ENCODE measurements around the gene RBM3. TPM values are rescaled to one million over a fixed set of nuclear protein-coding genes. Genes with fewer than 3 reads are reported as not detected.

RBM3 gene
- total RNA-seq, 4 donors from 2014 or later, result 122 to 250 (median 177) TPM

DNA sequence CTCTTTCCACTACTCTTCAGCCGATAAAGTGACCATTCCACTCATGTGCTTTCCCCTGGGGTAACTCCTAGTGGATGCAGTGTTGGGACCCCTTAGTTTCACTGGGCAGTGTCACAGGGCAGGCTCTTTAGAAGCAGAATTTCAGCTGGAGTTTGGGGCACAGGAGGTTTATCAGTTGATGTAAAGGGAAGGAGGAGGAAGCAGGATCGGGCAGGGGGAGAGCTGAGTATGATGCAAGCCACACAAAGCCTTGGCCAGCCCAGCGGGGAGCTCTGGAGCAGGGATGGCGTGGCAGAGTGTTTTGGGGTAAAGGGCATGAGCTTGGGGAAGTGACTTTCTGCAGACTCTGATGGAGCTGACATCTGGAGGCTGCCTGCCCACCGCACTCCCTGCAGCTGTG, 42.3 kb downstream of the RBM3 start:
- no peaks in the 10 kb centered on the region for H3K9me3 ChIP-seq
- H3K36me3 ChIP-seq, result no peaks in the 10 kb centered on the region
- no peak overlapping the region for H3K27ac ChIP-seq
- DNase-seq, result no peak
- WGBS, 2 donors, result 42 to 61% methylated on average over 3 to 4 of the region's 5 CpGs
- no peaks in the 10 kb centered on the region for H3K27me3 ChIP-seq
- intact Hi-C loops (cut with DNase I), result no loop called here
- H3K4me3 ChIP-seq (replicated peaks in 1 of 3), result no peak overlapping the region
- H3K4me1 ChIP-seq, result no peaks in the 10 kb centered on the region
- no peak for TF ChIP-seq POLR2A (IDR thresholded peaks at IDR 0.05)
- TF ChIP-seq, protein P1, sequence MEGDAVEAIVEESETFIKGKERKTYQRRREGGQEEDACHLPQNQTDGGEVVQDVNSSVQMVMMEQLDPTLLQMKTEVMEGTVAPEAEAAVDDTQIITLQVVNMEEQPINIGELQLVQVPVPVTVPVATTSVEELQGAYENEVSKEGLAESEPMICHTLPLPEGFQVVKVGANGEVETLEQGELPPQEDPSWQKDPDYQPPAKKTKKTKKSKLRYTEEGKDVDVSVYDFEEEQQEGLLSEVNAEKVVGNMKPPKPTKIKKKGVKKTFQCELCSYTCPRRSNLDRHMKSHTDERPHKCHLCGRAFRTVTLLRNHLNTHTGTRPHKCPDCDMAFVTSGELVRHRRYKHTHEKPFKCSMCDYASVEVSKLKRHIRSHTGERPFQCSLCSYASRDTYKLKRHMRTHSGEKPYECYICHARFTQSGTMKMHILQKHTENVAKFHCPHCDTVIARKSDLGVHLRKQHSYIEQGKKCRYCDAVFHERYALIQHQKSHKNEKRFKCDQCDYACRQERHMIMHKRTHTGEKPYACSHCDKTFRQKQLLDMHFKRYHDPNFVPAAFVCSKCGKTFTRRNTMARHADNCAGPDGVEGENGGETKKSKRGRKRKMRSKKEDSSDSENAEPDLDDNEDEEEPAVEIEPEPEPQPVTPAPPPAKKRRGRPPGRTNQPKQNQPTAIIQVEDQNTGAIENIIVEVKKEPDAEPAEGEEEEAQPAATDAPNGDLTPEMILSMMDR (IDR thresholded peaks at IDR 0.05), result no peak

DNA sequence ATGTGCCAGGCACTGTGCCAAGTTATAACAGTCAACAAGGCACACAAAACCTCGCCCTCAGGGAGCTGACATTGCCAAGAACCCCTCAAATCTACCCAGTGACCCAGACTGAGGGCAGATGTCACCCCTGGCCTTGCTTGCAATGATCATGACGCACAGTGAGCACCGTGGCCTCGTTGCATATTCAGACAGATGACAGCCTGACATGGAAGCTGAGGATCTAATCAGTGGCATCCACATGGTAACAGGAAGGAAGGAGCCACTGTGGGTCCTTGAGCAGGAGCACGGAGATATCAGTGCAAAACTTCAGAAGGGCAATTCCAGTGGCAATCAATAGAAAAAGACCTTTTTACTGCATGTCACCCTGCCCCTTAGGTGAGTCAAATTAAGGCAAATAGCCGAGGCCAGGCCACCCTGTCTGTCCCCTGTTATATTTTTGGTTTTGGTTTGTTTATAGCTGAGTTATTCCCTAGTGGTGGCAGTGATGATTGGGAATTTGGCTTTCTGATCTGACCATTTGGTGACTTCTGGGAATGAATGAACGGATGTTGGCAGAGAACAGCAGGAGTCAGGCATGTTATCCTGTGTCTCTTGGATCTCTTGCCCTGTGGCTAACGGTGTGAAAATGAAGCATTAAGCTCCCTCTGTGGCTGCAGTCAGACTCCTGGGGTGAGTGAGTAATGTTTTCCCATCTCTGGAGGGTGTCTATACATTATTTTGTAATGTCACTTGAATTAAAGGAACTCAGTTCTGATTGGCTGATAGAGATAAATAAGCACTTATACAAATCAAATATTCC, 43.5 kb downstream of the RBM3 start:
- H3K27me3 ChIP-seq, result no peaks in the 10 kb centered on the region
- no peak for DNase-seq
- H3K4me3 ChIP-seq (replicated peaks in 1 of 3), result no peak overlapping the region
- intact Hi-C loops (cut with DNase I), result no loop called here
- no peak overlapping the region for H3K27ac ChIP-seq
- no peak for TF ChIP-seq POLR2A (IDR thresholded peaks at IDR 0.05)
- TF ChIP-seq, protein P1 (IDR thresholded peaks at IDR 0.05), result no peak
- no peaks in the 10 kb centered on the region for H3K9me3 ChIP-seq
- no peaks in the 10 kb centered on the region for H3K36me3 ChIP-seq
- H3K4me1 ChIP-seq, result no peaks in the 10 kb centered on the region
- WGBS, 2 donors, result 37 to 51% methylated on average over 3 to 7 of the region's 8 CpGs

DNA sequence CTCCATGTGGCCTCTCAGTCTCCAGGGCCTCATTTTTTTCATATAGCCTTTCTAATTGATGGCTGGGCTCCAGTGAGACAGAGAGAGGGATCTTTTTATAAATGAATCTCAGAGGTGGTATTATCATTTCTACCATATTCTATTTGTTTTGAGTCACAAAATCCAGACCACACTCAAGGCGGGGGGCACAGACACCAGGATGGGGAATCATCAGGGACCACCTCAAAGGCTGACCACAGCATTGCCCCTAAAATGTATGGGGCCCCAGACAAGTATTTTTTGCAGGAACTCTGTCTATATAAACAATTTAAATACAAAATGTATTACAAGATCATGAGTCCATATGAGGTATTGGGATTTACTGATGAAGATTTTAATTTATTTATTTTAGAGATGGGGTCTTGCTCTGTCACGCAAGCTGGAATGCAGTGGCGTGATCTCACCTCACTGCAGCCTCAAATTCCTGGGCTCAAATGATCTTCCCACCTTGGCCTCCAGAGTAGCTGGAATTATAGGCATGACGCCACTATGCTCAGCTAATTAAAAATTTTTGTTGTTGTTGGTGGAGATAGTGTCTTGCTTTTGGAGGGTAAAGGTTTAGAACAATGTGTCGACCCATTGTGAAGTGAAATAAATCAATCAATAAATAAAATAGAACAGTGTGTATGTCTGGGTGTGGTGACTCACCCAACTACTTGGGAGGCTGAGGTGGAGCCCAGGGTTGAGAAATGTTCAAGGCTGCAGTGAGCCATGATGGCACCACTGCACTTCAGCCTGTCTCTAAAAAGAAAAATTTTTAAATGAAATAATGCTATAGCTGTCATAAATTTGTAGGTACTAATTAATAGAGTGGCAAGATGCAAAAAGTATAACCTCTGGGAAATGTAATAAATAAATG, 52.4 kb downstream of the RBM3 start:
- H3K4me3 ChIP-seq (replicated peaks in 1 of 3), result no peak overlapping the region
- WGBS, 2 donors, result 87 to 91% methylated on average over 5 of the region's 5 CpGs

More for the DNA sequence above, 52.4 kb downstream of the RBM3 start:
- H3K9me3 ChIP-seq, result no peaks in the 10 kb centered on the region
- intact Hi-C loops (cut with DNase I), result no loop called here
- TF ChIP-seq, protein P1 (IDR thresholded peaks at IDR 0.05), result no peak
- no peak for TF ChIP-seq POLR2A (IDR thresholded peaks at IDR 0.05)
- H3K27me3 ChIP-seq, result no peaks in the 10 kb centered on the region
- no peaks in the 10 kb centered on the region for H3K36me3 ChIP-seq
- no peak overlapping the region for H3K27ac ChIP-seq
- no peaks in the 10 kb centered on the region for H3K4me1 ChIP-seq
- no peak for DNase-seq

Small RNAs within 50 kb of the gene (small RNA-seq; reads per million reads assigned to genes)
- gene MRPL32P1, result not detected

Other genes starting within 250 kb of the RBM3 start
- gene SSX3, start 217.8 kb upstream of the RBM3 start, total RNA-seq, result under 1 TPM in 1 of 4 donors, not detected in 3; 0.81 TPM
- not detected for gene SSX4, start 190.9 kb upstream of the RBM3 start, total RNA-seq
- gene SSX4B, start 162.5 kb upstream of the RBM3 start, total RNA-seq, result not detected
- 10 to 100 TPM in 3 of 4 donors, 1 to 10 TPM in 1; 9.9 to 76.8 (median 40.1) TPM for gene SLC38A5, start 104.2 kb upstream of the RBM3 start, total RNA-seq
- gene FTSJ1, start 98.3 kb upstream of the RBM3 start, total RNA-seq, result 10 to 100 TPM; 45.9 to 64.9 (median 62.5) TPM
- 10 to 100 TPM; 14.5 to 36.4 (median 21.4) TPM for gene PORCN, start 65.5 kb upstream of the RBM3 start, total RNA-seq
- 10 to 100 TPM; 11.0 to 43.5 (median 35.5) TPM for gene EBP, start 52.7 kb upstream of the RBM3 start, total RNA-seq
- 10 to 100 TPM in 3 of 4 donors, 1 to 10 TPM in 1; 9.4 to 16.5 (median 12.2) TPM for gene TBC1D25, start 34.8 kb upstream of the RBM3 start, total RNA-seq
- 100 to 1,000 TPM; 134 to 181 (median 171) TPM for gene WDR13, start 23.0 kb downstream of the RBM3 start, total RNA-seq
- gene WAS, start 109.3 kb downstream of the RBM3 start, total RNA-seq, result 1 to 10 TPM; 1.4 to 4.8 (median 3.3) TPM
- 1 to 10 TPM; 2.7 to 8.6 (median 7.1) TPM for gene SUV39H1, start 122.2 kb downstream of the RBM3 start, total RNA-seq
- gene GLOD5, start 187.3 kb downstream of the RBM3 start, total RNA-seq, result 1 to 10 TPM in 2 of 4 donors, not detected in 2; 1.2 to 3.3 TPM
- gene GATA1, start 212.1 kb downstream of the RBM3 start, total RNA-seq, result not detected
- 100 to 1,000 TPM in 1 of 4 donors, 10 to 100 TPM in 3; 80.4 to 124 (median 90.5) TPM for gene HDAC6, start 227.6 kb downstream of the RBM3 start, total RNA-seq

Measured in thyroid gland (tissue), 4 donors.